HCT116 (cell line): ENCODE results near the gene CDKAL1. TPM values are rescaled to one million over a fixed set of nuclear protein-coding genes. Genes with fewer than 3 reads are reported as not detected.

Experiments
- ATAC-seq: fragments of 200-7000 bp; cut with Tn5 transposase; 2 replicates; pipeline ENCODE4 v1.9.1; 2020; ENCODE audit warnings: mild to moderate bottlenecking, moderate library complexity
- BruUV-seq: library from RNA; stranded (reverse); fragments of 400-500 nt; replicated peaks from 2 replicates; lab custom pipeline; 2021; lab: Mats Ljungman, UMichigan
- CTCF ChIA-PET: fragments of 300-600 bp; sonication (Branson Sonifier 250); formaldehyde crosslinking; loops from one replicate; lab custom pipeline; 2021; ENCODE audit warnings: antibody characterized with exemption; lab: Charles Lee
- POLR2A ChIA-PET: fragments of 300-600, 350-600 bp; sonication (Branson Sonifier 250); formaldehyde crosslinking; loops from one replicate; lab custom pipeline; 2021; ENCODE audit warnings: antibody characterized with exemption; lab: Charles Lee
- RAD21 ChIA-PET, 2 experiments: fragments of 300-600 bp; sonication (Branson Sonifier 250); formaldehyde crosslinking; loops; one replicate each; lab custom pipeline; 2023; ENCODE audit warnings: low total read pairs in 2 of 2; ENCODE audit not compliant: uncharacterized antibody in 2 of 2, unreplicated experiment in 2 of 2, low non-redundant PET in 1 of 2; lab: Charles Lee
- DNase-seq: peaks from one replicate; pipeline ENCODE4 v3.0.0-alpha.2; 2010; ENCODE audit warnings: low read depth, low spot score
- H2AFZ ChIP-seq: fragments of 200-600 bp; shearing (Covaris generic), sonication (generic); 2 replicates; pipeline ENCODE4 v1.6.1; 2017; ENCODE audit warnings: low read depth, mixed run types, mixed read lengths, antibody characterized with exemption, low read length; ENCODE audit not compliant: poor library complexity, severe bottlenecking
- H3K27ac ChIP-seq: 2 replicates; pipeline ENCODE4 v1.5.1; 2012; ENCODE audit warnings: low read depth, low read length
- H3K27me3 ChIP-seq: fragments of 200-600 bp; sonication (generic); 2 replicates; pipeline ENCODE4 v1.6.1; 2016; ENCODE audit warnings: mixed run types, low read length, mixed read lengths; ENCODE audit not compliant: insufficient read depth
- H3K36me3 ChIP-seq, 2 experiments: fragments of 200-500 bp in 1 of 2; fragments of 200-600 bp in 1 of 2; sonication (Bioruptor generic) in 1 of 2; sonication (generic) in 1 of 2; 2 replicates each; pipeline versions ENCODE4 v1.5.1 to v1.6.1; 2014 to 2016; ENCODE audit warnings: low read length in 2 of 2, inconsistent platforms in 1 of 2, mixed read lengths in 1 of 2, mixed run types in 1 of 2; ENCODE audit not compliant: insufficient read depth in 2 of 2, control insufficient read depth in 1 of 2
- H3K4me1 ChIP-seq, 2 experiments: fragments of 200-600 bp in 1 of 2; sonication (generic) in 1 of 2; 2 replicates each; pipeline versions ENCODE4 v1.5.1 to v1.6.1; 2012 to 2017; ENCODE audit warnings: low read length in 2 of 2, inconsistent platforms in 1 of 2, mild to moderate bottlenecking in 1 of 2, mixed read lengths in 1 of 2, mixed run types in 1 of 2, moderate library complexity in 1 of 2; ENCODE audit not compliant: insufficient read depth in 2 of 2, control insufficient read depth in 1 of 2
- H3K4me2 ChIP-seq: fragments of 200-600 bp; sonication (generic); 2 replicates; pipeline ENCODE4 v1.6.1; 2017; ENCODE audit warnings: mixed run types, low read length, mixed read lengths
- H3K4me3 ChIP-seq, 2 experiments: fragments of 200-600 bp in 1 of 2; sonication (generic) in 1 of 2; replicated peaks in 1 of 2; 2 replicates each; pipeline ENCODE4 v1.5.1; 2011 to 2016; ENCODE audit warnings: low read length in 2 of 2, control low read depth in 1 of 2, low read depth in 1 of 2, mild to moderate bottlenecking in 1 of 2, mixed read lengths in 1 of 2, mixed run types in 1 of 2
- H3K79me2 ChIP-seq: fragments of 200-600 bp; sonication (generic); 2 replicates; pipeline ENCODE4 v1.6.1; 2017; ENCODE audit warnings: mild to moderate bottlenecking, mixed run types, low read length, moderate library complexity, mixed read lengths; ENCODE audit not compliant: insufficient read depth
- H3K9ac ChIP-seq: fragments of 200-600 bp; sonication (generic); 2 replicates; pipeline ENCODE4 v1.6.1; 2016; ENCODE audit warnings: low read length, mixed read lengths
- H3K9me2 ChIP-seq: fragments of 200-600 bp; sonication (generic), shearing (Covaris generic); 2 replicates; pipeline ENCODE4 v1.6.1; 2017; ENCODE audit warnings: mixed run types, mild to moderate bottlenecking, moderate library complexity; ENCODE audit not compliant: insufficient read depth
- H3K9me3 ChIP-seq, 2 experiments: fragments of 200-500 bp in 1 of 2; fragments of 200-600 bp in 1 of 2; sonication (Bioruptor generic) in 1 of 2; sonication (generic) in 1 of 2; 2 replicates each; pipeline ENCODE4 v1.6.1; 2014 to 2017; ENCODE audit warnings: low read length in 2 of 2, mixed read lengths in 2 of 2, inconsistent platforms in 1 of 2, low read depth in 1 of 2, mild to moderate bottlenecking in 1 of 2, mixed run types in 1 of 2, moderate library complexity in 1 of 2; ENCODE audit not compliant: control insufficient read depth in 1 of 2, insufficient read depth in 1 of 2
- H4K20me1 ChIP-seq: fragments of 200-600 bp; sonication (generic), shearing (Covaris generic); 2 replicates; pipeline ENCODE4 v1.6.1; 2017; ENCODE audit warnings: mixed run types, mild to moderate bottlenecking, moderate library complexity; ENCODE audit not compliant: insufficient read depth
- CEBPB ChIP-seq: IDR thresholded peaks from 2 replicates; pipeline ENCODE4 v1.6.1; 2012; ENCODE audit warnings: low read depth
- EGR1 ChIP-seq: IDR thresholded peaks from 2 replicates; pipeline ENCODE4 v1.6.1; 2012; ENCODE audit warnings: low read depth
- ELF1 ChIP-seq: IDR thresholded peaks from 2 replicates; pipeline ENCODE4 v1.6.1; 2012; ENCODE audit warnings: low read depth, borderline replicate concordance
- EZH2 ChIP-seq: fragments of 200-600 bp; sonication (generic); IDR thresholded peaks from 2 replicates; pipeline ENCODE4 v1.6.1; 2017; ENCODE audit warnings: antibody characterized with exemption, mixed run types
- EZH2phosphoT487 ChIP-seq: fragments of 200-600 bp; IDR thresholded peaks from 2 replicates; pipeline ENCODE4 v1.6.1; 2018; ENCODE audit warnings: antibody characterized with exemption, borderline replicate concordance
- FOSL1 ChIP-seq: IDR thresholded peaks from 2 replicates; pipeline ENCODE4 v1.6.1; 2012; ENCODE audit warnings: low read depth
- JUND ChIP-seq: IDR thresholded peaks from 2 replicates; pipeline ENCODE4 v1.6.1; 2012
- POLR2A ChIP-seq: IDR thresholded peaks from 2 replicates; pipeline ENCODE4 v1.7.0; 2011; ENCODE audit warnings: borderline replicate concordance; ENCODE audit not compliant: insufficient read depth, insufficient read length; ENCODE audit errors: extremely low read depth
- POLR2AphosphoS5 ChIP-seq: IDR thresholded peaks from 2 replicates; pipeline ENCODE4 v1.6.1; 2011; ENCODE audit warnings: mild to moderate bottlenecking, low read depth, low read length, moderate library complexity
- SP1 ChIP-seq: IDR thresholded peaks from 2 replicates; pipeline ENCODE4 v1.6.1; 2012; ENCODE audit warnings: low read depth
- TCF7L2 ChIP-seq: IDR thresholded peaks from 2 replicates; pipeline ENCODE4 v1.7.0; 2011; ENCODE audit warnings: borderline replicate concordance, inconsistent platforms; ENCODE audit not compliant: insufficient read depth, insufficient read length; ENCODE audit errors: extremely low read depth
- YY1 ChIP-seq: IDR thresholded peaks from 2 replicates; pipeline ENCODE4 v1.6.1; 2011; ENCODE audit warnings: low read length, low read depth, moderate library complexity, mild to moderate bottlenecking; ENCODE audit not compliant: insufficient replicate concordance; ENCODE audit errors: extremely low read depth
- ZBTB33 ChIP-seq: IDR thresholded peaks from 2 replicates; pipeline ENCODE4 v1.6.1; 2011; ENCODE audit warnings: mild to moderate bottlenecking, low read length, moderate library complexity; ENCODE audit not compliant: insufficient replicate concordance; ENCODE audit errors: extremely low read depth
- ZFX ChIP-seq: fragments of 450-650 bp; IDR thresholded peaks from 2 replicates; pipeline ENCODE4 v1.6.1; 2017
- ZNF274 ChIP-seq: fragments of 200-500 bp; sonication (Bioruptor generic); IDR thresholded peaks from 2 replicates; pipeline ENCODE4 v1.6.1; 2014; ENCODE audit warnings: mild to moderate bottlenecking, low read depth, low read length, inconsistent platforms
- intact Hi-C: fragments of 100-400 bp; cut with micrococcal nuclease; formaldehyde crosslinking; loops from 2 replicates; pipeline ENCODE4 v1.10.0; 2022
- total RNA-seq: library from RNA; stranded (reverse); gene quantifications from one replicate; pipeline ENCODE4 v1.2.1, GENCODE V29; 2021; ENCODE audit not compliant: unreplicated experiment
- TF ChIP-seq, protein P1 (sequence below), 3 experiments: fragments of 200-600 bp in 1 of 3; sonication (generic) in 1 of 3; IDR thresholded peaks in 2 of 3; conservative IDR thresholded peaks in 1 of 3; 2 replicates each; pipeline ENCODE4 v1.5.1; 2012 to 2017; ENCODE audit warnings: low read depth in 2 of 3, low read length in 2 of 3, antibody characterized with exemption in 1 of 3, borderline replicate concordance in 1 of 3, control low read depth in 1 of 3, mild to moderate bottlenecking in 1 of 3, mixed read lengths in 1 of 3, mixed run types in 1 of 3, moderate library complexity in 1 of 3; ENCODE audit not compliant: insufficient read depth in 1 of 3
- TF ChIP-seq, protein P2 (sequence below): IDR thresholded peaks from 2 replicates; pipeline ENCODE4 v1.6.1; 2012

CDKAL1 gene
- total RNA-seq, 1 experiment from 2014 or later: 14.9 TPM

- TF ChIP-seq, protein P1, sequence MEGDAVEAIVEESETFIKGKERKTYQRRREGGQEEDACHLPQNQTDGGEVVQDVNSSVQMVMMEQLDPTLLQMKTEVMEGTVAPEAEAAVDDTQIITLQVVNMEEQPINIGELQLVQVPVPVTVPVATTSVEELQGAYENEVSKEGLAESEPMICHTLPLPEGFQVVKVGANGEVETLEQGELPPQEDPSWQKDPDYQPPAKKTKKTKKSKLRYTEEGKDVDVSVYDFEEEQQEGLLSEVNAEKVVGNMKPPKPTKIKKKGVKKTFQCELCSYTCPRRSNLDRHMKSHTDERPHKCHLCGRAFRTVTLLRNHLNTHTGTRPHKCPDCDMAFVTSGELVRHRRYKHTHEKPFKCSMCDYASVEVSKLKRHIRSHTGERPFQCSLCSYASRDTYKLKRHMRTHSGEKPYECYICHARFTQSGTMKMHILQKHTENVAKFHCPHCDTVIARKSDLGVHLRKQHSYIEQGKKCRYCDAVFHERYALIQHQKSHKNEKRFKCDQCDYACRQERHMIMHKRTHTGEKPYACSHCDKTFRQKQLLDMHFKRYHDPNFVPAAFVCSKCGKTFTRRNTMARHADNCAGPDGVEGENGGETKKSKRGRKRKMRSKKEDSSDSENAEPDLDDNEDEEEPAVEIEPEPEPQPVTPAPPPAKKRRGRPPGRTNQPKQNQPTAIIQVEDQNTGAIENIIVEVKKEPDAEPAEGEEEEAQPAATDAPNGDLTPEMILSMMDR (IDR thresholded peaks at IDR 0.05 in 2 of 3, conservative IDR thresholded peaks at IDR 0.05 in 1 of 3; ENCODE audit: borderline replicate concordance in 1 of 3, insufficient read depth in 1 of 3, low read depth in 2 of 3, low read length in 2 of 3): no peak
- TF ChIP-seq POLR2AphosphoS5 (no peak), ELF1 (no peak), ZBTB33 (no peak), EZH2phosphoT487 (no peak)
- TF ChIP-seq, all 23 proteins: peak for 0
Measured at GRCh38 chr6:20658516-20658915, 124.3 kb downstream of the CDKAL1 start (continued).

- no peak for TF ChIP-seq POLR2AphosphoS5
- TF ChIP-seq EZH2: no peak
- TF ChIP-seq ZFX: no peak
- TF ChIP-seq EGR1: no peak
- TF ChIP-seq JUND: no peak
- TF ChIP-seq, protein P1 (IDR thresholded peaks at IDR 0.05 in 2 of 3, conservative IDR thresholded peaks at IDR 0.05 in 1 of 3; ENCODE audit: borderline replicate concordance in 1 of 3, insufficient read depth in 1 of 3, low read depth in 2 of 3, low read length in 2 of 3): no peak
- no peak for TF ChIP-seq TCF7L2
- TF ChIP-seq CEBPB: no peak
- no peak for TF ChIP-seq ZNF274
- TF ChIP-seq SP1: no peak
- no peak for TF ChIP-seq ELF1
- no peak for TF ChIP-seq FOSL1
- TF ChIP-seq POLR2A: no peak
- TF ChIP-seq, protein P2, sequence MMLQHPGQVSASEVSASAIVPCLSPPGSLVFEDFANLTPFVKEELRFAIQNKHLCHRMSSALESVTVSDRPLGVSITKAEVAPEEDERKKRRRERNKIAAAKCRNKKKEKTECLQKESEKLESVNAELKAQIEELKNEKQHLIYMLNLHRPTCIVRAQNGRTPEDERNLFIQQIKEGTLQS: no peak
- no peak for TF ChIP-seq YY1
- no TSS peak for BruUV-seq
- intact Hi-C loops: no loop called here
- Histone ChIP-seq H4K20me1 (no peaks in the 10 kb centered on the region), H3K36me3 (no peaks in the 10 kb centered on the region), H3K27ac (no peak overlapping the region), H3K27me3 (no peaks in the 10 kb centered on the region), H3K9ac (no peak overlapping the region), H3K4me3 (no peak overlapping the region), H2AFZ (no peak overlapping the region), H3K4me2 (no peak overlapping the region), H3K9me3 (no peaks in the 10 kb centered on the region), H3K4me1 (no peaks in the 10 kb centered on the region; a peak in 1 of 4 replicates), H3K9me2 (no peaks in the 10 kb centered on the region), H3K79me2 (0 out of 2 replicates have a peak, but pooled peaks cover 11% of the 10 kb centered on the region)
- POLR2A ChIA-PET: no interaction called here
- no peak for DNase-seq
- CTCF ChIA-PET: no interaction called here
- RAD21 ChIA-PET: no interaction called here
- ATAC-seq: no peak
Measured at GRCh38 chr6:20660534-20660933, 126.3 kb downstream of the CDKAL1 start.
